HG02571 (cell line): ENCODE results near the gene PLEKHO2.
A peak's percentile ranks its signal among the peaks of the same experiment; 100 is the strongest.

ENCODE experiments used
- ATAC-seq: cut with Tn5 transposase; IDR thresholded peaks from one replicate; pipeline ENCODE4 v1.9.1; 2021; ENCODE audit warnings: mild to moderate bottlenecking, moderate library complexity; ENCODE audit not compliant: unreplicated experiment

Gene PLEKHO2

DNA sequence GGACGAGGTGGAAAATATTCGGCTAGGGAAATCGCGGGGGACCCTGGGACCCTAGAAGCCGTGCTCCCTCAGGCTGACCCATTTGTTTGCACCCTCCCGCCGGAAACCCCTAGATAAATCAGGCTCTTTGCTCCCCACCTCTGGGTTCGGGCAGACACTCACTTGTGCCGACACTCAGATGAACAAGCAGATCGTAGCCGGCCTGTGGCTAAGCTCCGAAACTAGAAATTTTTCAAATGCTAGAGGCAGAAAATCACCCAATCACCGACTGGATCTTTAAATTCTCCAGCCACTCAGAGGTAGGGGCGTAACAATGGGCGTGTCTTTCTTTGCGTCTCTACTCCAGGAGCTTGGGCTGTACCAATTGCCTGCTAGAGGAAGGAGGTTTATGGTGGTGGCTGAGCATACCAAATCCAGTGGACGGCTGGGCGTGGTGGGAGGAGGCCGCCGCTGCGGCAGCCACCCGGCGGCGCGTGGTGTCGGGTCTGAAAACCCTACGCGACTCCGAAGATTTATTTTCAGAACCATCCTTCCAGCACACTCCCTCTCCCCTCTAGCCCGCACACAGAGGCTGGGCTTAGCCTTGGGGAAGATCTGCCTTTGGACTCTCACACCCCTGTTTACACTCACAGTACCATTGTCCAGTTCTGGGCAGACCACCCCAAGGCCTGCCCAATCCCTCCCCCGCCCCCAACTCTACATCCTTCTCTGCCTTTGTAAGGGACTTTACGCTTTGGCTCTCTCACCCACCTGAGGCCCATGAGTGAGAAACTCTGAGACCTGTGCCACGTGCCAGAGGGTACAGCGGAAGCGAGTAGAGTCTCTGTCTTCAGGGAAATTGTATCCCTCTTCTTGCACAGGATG, 16.1 kb upstream of the PLEKHO2 start, which contains the start of gene PIF1:
PIF1 (minus strand) TSS at position 217 of the 864 bp plus-strand sequence. CDS start 1,312 bp downstream, outside the sequence.
- ATAC-seq: peak; percentile 82

DNA sequence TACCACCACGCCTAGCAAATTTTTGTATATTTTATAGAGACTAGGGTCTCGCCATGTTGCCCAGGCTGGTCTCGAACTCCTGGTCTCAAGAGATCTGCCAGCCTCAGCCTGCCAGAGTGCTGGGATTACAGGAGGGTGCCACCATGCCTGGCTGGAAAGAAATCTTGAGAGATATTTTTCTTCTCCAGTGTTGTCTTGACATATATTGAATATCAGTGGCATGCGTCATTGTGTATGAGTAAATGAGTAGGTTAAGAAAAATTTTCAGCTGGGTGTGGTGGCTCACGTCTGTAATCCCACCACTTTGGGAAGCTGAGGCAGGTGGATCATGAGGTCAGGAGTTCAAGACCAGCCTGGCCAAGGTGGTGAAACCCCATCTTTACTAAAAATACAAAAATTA, 12.7 kb upstream of the PLEKHO2 start:
- no peak for ATAC-seq

DNA sequence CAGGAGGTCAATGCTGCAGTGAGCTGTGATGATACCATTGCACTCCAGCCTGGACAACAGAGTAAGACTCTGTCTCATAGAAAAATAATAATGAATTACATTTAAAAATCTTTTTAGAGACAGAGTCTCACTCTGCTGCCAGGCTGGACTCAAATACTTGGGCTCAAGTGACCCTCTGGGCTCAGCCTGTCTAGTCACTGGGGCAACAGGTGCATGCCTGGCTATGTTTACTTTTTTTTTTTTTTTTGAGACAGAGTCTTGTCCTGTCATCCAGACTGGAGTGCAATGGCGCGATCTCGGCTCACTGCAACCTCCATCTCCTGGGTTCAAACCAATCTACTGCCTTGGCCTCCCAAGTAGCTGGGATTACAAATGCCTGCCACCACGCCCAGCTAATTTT, 8.0 kb upstream of the PLEKHO2 start:
- ATAC-seq: no peak

DNA sequence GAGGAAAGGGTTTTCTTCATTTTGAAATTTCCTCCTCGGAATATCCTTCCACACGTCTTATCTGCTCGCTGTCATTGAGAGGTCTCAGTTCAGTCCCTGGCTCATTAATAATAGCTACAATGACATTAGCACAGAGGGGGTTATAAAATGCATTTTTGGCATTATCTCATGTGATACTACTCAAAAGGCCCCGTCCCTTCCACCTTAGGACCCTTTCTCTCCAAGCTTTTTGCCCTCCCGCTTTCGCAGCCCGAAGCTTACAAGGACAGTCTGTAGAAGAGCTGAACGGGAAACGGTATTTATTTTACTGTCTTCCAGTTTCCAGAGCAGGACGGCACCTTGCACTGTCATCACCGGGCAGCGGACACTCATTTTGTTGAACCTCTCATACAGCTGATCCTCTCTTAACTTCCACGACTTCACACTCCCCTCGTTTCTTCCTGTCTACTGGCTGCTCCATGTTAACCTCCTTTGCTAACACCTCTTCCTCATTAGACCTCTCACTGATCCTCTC, 5.6 kb upstream of the PLEKHO2 start:
- no peak for ATAC-seq

DNA sequence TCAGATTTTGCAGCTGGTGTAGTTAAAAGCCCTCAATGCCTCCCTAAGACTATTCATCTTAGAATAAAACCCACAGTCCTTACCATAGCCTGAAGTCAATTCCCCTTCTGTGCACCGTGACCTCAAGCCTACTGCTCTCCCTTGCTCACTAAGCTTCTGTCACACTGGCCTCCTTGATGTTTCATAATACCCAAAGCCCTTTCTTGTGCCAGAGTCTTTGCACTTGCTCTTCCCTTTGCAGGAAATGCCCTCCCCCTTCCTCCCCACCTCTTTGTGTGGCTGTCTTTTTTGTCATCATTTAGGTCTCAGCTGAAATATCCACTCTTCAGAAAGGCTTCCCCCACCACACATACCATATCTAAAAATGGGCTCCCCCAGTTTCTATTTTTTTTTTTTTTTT, 4.2 kb upstream of the PLEKHO2 start:
- ATAC-seq: no peak

DNA sequence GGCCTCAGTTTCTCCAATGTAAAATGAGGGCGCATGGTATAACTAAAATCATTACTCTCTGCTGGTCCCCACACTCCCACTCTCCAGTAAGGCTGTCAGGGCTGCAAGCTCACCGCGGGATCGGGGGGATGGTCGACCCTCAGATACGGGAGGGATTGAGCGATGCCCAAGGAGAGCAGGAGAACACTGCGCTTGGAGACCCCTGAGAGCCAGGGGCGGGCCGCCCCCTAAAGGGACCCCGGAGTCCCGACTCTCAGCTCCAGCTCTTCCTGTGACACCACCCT, 713 bp upstream of the PLEKHO2 start:
- ATAC-seq: no peak

DNA sequence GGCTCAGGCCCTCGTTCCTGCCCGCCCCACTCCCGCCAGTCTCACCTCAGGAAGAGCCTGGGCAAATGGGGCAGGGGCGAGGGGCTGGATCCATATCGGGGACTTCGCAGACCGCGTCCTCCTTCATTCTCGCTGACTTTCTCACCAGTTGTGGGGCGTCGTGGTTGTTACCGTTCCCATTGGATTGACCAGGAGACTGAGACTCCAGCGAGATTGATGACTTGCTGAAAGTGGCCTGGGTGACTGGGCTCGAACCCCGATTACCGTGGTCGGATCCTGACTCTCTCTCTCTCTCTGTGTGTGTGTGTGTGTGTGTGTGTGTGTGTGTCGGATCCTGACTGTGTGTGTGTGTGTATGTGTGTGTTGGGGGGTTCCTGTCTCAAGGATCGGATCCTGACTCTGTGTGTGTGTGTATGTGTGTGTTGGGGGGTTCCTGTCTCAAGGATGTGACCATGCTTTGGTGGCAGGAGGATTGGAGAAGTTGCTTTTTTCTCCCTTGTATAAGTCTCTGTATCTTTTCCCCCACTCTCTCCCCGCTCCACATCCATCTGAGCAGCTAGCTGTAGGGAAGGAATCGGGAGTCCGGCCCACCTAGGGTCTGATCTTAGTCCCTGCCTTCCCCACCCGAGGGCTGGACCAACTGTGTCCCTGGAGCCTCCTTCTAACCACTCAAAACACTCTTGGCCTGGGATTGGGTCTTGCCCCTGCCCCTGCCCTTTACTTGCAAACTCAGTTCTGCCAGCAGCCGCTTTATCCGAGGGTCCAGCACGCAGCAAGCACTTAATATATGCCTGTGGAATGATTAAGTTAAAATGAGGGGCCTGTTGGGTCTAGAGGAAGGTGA, 603 bp downstream of the PLEKHO2 start:
- no peak for ATAC-seq

DNA sequence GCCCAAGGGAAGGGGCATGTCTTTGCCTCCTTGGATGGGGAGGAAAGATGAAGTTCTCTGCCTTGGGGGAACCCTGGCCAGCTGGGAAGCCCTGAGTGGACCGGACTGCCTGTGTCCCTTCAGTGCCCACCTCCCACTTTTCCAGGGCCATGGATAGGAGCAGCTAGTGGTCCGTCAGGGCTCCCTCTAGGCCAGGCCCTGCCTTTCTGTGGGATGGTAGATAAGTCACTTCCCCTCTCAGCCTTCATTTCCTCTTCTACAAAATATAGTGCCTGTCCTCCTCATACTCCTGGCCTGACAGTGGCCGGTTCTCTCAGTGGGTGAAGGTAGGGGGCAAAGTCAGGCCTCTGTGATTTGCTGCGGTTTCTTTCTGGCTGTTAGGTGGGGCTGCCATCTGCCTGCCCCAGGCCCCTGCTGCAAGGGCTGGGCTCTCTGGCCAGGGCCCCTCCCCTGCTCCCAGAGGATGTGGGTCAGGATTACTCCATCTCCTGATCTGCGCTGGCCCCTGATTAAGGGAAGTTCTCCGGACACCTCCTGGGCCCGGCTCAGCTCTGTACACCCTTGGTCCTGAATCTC, 1.4 kb downstream of the PLEKHO2 start:
- no peak for ATAC-seq

DNA sequence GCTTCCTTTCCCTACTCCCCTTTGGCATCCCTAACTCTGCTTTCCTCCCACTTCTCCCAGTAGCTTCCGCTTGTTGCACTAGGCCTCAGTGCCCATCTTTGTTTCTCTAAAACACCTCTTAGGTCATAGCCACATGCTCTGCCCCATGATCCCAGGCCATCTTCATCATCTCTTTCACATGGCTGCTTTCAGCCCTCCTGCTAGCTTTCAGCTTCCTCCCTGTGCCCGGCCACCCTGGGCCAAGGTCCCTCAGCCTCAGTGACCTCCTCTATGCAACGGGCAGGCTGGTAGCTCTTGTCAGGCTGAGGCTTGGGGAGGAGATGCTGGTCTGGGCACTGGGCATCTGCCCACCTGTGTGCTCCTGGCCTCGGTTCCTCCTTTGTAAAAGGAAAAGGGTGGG, 2.3 kb downstream of the PLEKHO2 start:
- ATAC-seq: no peak

DNA sequence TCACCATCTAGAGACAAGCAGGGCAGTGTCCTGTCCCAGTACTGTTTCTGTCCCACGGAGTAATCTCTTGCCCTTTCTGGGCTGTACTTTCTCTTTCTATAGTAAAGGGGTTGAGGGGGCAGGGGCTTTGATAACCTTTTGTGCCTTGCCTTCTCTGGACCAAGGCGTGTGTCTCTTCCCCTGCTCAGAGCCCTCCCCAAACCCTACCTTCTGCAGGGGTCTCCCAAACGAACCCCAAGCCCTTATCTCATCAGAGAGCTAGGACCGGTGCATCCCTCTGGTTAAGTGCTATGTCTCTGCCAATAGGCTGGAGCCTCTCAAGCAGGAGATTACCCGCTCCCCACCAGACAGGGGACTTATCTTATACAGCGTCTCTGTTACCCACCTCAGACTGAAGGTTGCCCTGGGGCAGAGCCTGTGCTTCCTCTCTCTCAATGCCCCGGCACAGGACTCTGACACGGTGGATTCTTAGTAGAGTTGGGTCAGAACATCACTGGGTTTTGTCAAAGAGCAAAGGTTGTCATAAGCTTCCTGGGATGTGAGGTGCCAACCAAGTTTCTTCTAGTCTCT, 2.9 kb downstream of the PLEKHO2 start:
- ATAC-seq: no peak

DNA sequence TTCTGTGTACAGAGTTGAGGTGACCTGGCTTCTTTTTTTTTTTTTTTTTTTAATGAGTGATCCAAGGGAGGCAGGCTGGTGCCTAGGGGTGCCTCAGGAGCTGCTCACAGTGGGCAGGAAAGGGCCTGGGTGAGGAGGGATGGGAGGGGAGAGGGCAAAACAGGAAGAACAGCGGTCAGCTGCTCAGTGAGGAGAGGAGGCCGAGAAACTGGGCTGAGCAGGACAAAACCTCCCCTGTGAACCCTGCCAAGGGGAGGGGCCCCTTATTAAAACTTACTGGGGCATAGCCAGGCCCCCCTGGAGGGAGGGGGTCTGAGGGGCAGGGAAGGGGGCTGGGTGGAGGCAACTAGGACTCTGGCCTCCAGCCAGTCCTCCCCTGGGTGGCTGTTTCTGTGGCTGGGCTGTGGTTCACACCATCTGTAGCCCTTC, 3.5 kb downstream of the PLEKHO2 start:
- ATAC-seq: no peak

DNA sequence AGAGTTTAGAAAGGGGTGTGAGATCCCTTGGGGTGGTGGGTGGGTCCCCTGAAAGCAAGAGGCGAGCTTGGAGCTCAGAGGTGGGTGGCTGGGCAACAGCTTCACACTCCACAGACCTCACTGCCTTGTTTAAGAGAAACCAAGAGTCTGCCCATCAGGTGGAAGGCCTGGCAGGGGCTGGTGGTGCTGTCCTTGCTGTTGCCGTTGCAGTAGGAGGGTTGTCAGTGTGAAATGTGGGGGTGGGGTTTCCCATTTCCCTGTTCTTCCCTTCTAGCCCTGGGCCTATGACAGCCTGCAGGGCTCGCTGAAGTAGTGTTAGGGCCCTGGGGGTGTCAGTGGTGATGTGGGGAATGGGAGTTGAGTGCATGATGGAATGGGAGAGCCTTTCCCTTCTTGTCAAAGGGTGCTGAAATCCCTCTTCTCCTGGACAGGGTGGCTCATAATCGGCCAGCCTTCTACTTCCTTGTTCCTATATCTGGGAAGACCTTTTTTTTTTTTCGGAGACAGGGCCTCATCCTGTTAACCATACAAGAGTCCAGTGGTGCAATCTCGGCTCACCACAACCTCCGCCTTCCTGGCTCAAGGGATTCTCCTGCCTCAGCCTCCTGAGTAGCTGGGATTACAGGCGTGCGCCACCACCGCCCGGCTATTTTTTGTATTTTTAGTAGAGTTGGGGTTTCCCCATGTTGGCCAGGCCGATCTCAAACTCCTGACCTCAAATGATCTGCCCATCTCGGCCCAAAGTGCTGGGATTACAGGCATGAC, 4.3 kb downstream of the PLEKHO2 start:
- ATAC-seq: no peak

DNA sequence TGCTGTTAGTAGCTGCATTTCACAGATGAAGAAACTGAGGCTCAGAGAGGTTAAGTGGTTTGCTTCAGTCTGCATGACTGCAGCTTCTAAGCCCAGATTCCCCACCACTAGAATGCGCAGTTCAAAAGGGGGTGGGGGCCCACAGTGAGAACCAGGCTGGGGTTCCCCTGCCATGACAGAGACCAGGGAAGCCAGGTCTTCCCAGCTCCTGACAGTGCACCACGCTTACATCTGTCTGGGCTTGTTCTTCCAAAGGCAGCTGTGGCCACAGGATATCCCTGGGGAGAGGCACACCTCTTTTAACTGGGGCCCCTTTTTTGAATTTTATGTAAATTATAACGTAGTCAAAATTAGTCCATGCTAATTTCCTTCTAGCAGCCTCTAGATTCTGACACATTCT, 5.3 kb downstream of the PLEKHO2 start:
- ATAC-seq: no peak

DNA sequence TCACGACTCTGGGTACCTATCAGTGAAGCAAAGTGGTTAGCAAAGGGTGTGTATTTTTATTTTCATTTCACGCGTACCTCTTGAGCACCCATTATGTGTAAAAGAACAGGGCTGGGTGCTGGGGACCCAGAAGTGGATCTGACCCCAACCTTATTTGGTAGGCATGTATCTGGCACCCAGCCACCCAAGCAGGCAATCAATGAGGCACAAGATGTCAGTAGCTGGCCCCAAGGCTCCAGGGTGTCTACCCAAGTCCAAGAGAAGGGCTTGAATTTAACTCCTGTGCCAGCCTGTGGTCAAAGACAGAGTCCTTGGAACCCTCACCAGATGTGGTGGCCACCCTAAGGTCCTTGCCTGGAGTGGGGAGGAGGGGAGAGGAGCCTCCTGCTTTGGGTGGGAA, 5.7 kb downstream of the PLEKHO2 start:
- ATAC-seq: no peak

DNA sequence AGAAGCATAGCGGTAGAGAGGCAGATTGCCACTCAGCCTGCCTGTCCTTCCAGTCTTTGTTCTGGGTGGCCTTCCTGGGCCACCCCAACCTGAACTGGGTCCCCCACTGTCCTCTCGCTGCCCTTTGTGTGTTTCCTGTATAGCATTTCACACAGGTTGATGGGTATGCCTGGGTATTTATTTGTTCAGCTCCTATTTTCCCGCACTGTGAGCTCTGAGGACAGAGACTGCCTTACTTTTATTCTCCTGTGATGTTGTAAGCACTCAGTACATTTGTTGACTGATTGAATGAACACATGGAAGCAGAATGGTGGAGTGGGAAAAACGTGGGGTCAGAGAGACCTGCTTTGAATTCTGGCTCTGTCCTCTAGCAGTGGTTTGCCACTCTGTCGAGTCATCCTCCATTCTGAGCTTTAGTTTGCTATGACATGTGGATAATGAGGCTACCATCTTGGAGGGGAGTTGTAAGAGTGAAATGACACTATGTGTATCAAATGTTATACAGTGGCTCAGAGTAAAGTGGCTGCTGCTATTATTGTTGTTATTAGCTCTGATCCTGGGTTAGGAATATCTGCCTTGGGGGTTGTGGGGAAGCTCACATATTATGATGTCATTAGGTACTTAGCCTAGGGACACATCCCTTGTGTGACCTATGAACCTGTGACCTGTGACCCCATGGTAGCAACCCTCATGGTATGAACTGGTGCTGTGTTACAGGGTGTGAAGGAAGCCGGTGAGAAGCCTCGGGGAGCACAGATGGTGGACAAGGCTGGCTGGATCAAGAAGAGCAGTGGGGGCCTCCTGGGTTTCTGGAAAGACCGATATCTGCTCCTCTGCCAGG, 6.4 kb downstream of the PLEKHO2 start:
- no peak for ATAC-seq

DNA sequence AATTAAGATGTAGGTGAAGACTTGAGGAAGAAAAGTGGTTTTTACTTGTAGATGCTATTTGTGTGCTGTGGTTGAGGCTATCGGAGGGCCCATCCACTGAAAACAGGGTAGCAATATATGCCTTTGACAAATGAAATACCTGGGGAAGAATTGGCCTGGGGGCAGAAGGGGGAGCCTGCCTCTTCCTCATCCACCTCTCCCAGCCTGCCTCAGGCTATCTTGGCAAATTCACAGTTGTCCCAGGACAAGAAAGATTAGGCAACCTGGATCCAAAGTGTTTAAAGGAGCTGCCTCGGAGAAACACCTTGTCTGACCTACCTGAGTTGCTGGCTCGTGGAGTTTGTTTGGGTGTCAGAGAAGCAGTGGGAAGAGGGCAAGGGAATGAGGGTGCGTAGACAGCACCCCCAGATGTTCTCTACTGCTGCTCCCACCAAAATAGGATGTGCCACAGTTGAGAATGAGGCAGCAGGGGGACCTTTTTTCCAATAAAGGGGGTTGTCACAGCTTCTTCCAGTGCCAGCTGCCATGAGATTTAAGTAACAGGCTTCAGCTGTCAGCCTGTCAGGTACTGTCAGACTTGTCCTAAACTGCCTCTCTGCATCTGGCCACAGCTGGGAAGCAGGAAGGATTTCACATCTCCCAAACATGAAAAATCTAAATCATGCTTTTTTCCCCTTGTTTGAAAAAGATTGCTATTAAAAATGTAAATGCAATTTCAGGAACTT, 9.2 kb downstream of the PLEKHO2 start:
- ATAC-seq: no peak

DNA sequence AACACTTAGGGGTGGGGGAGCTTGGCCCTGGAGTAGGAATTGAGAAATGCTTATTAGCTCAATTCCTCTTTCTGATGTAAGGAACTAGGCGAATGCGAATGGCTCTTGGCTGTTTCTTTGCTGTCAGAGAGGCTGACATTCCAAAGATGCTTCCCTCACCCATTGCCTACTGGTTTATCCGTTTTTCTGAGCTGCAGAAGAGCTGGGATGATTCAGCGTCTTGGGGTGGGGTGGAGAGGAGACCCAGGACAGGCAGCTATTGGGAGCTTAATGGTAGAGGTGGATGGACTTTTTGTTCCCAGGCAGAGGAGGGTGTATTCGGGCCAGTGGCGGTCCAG, 9.8 kb downstream of the PLEKHO2 start:
- ATAC-seq: no peak

DNA sequence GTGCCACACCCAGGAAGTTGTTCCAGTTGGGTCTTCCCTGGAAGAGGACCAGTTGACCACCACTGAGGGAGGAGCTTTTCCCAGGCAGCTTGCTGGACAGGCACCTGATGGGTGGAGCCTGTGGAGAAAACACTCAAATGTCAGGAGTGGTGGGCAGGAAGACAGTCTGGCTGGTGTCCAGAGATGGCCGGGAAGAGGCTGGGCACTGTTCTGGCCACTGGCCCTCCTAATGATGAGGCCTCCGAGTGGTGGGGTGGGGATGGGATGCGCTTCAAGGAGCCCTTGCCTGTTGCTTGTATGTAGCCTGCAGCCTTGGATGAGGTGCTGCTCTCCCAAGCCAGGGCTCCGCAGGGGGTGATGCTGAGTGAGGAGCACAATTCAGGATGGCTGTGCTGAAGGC, 12.3 kb downstream of the PLEKHO2 start:
- no peak for ATAC-seq

DNA sequence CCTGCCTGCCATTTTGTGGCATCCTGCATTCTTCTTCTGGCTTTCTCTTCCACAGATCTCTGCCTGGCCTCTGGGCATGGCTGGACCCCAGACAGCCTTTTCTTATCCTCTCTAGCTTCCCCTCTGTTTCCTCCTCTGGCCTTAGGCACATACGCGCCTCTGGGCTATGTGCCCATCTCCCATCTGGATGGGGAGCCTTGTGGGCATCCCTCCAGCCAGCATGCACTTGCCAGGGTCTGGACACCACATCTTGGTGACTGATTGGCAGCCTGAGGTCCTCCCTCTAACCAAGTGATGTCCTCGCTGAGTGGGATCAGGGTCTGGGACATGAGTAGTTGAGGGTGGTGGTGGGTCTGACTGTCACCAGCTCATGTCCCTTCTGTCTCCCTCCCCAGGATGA, 12.8 kb downstream of the PLEKHO2 start:
- ATAC-seq: no peak
